HepG2 (cell line): Measurements from ENCODE around the gene PPP1R14D. TPM values are rescaled to one million over a fixed set of nuclear protein-coding genes. Genes with fewer than 3 reads are reported as not detected.

Experiments
- ATAC-seq: fragments of 200-7000 bp; cut with Tn5 transposase; 3 replicates; pipeline ENCODE4 v1.9.1; 2020; ENCODE audit warnings: mild to moderate bottlenecking, moderate library complexity
- BruUV-seq: library from RNA; stranded (reverse); fragments of 400-500 nt; replicated peaks from 2 replicates; lab custom pipeline; 2021; lab: Mats Ljungman, UMichigan
- CTCF ChIA-PET: fragments of 300-600 bp; formaldehyde crosslinking; extraction: SDS; loops from one replicate; lab custom pipeline; 2021; ENCODE audit warnings: low total read pairs, inconsistent platforms, low intra/inter-chr PET ratio; lab: Yijun Ruan, JAX
- POLR2A ChIA-PET: fragments of 350-600 bp; sonication (Branson Sonifier 250); formaldehyde crosslinking; loops from one replicate; lab custom pipeline; 2020; ENCODE audit warnings: antibody characterized with exemption, inconsistent platforms; lab: Yijun Ruan, JAX
- DNase-seq: peaks from one replicate; pipeline ENCODE4 v3.0.0-alpha.2; 2015; ENCODE audit warnings: low spot score
- FAIRE-seq: peaks from 3 replicates; lab custom pipeline; 2011; peaks lifted over from hg19 to GRCh38; lab: Jason Lieb, UNC
- H2AFZ ChIP-seq: one replicate; pipeline ENCODE4 v1.6.1; 2011; ENCODE audit warnings: low read length, inconsistent platforms
- H3K27ac ChIP-seq: fragments of 300-600 bp; 3 replicates; pipeline ENCODE4 v1.8.0; 2011; ENCODE audit warnings: mixed run types, mild to moderate bottlenecking, mixed read lengths, low read length, inconsistent platforms; ENCODE audit not compliant: insufficient read depth; ENCODE audit errors: extremely low read length
- H3K27me3 ChIP-seq, 2 experiments: fragments of 200-600 bp in 1 of 2; 2 replicates in 1 of 2; 3 replicates in 1 of 2; pipeline versions ENCODE4 v1.6.0 to v1.8.0; 2011; ENCODE audit warnings: low read length in 2 of 2, mild to moderate bottlenecking in 2 of 2, moderate library complexity in 2 of 2, inconsistent platforms in 1 of 2; ENCODE audit not compliant: insufficient read depth in 2 of 2, control insufficient read depth in 1 of 2
- H3K36me3 ChIP-seq, 2 experiments: fragments of 200-600 bp in 1 of 2; replicated peaks in 1 of 2; 2 replicates in 1 of 2; 3 replicates in 1 of 2; pipeline versions ENCODE4 v1.5.1 to v1.8.0; 2011; ENCODE audit warnings: low read length in 2 of 2, inconsistent platforms in 1 of 2; ENCODE audit not compliant: insufficient read depth in 2 of 2, control insufficient read depth in 1 of 2
- H3K4me1 ChIP-seq: 2 replicates; pipeline ENCODE4 v1.5.1; 2012; ENCODE audit warnings: low read length, inconsistent platforms; ENCODE audit not compliant: insufficient read depth
- H3K4me2 ChIP-seq: 2 replicates; pipeline ENCODE4 v1.6.0; 2011; ENCODE audit warnings: low read depth, low read length, inconsistent platforms
- H3K4me3 ChIP-seq, 3 experiments: fragments of 200-600 bp in 1 of 3; sonication (generic), shearing (Covaris generic) in 1 of 3; replicated peaks in 1 of 3; 2 replicates each; pipeline ENCODE4 v1.5.1; 2011 to 2016; ENCODE audit warnings: low read length in 3 of 3, inconsistent platforms in 2 of 3, low read depth in 2 of 3, mild to moderate bottlenecking in 2 of 3, control low read depth in 1 of 3, mixed read lengths in 1 of 3; ENCODE audit not compliant: insufficient read depth in 1 of 3
- H3K79me2 ChIP-seq: one replicate; pipeline ENCODE4 v1.6.1; 2011; ENCODE audit warnings: low read length, inconsistent platforms; ENCODE audit not compliant: insufficient read depth
- H3K9ac ChIP-seq: 2 replicates; pipeline ENCODE4 v1.6.0; 2011; ENCODE audit warnings: mild to moderate bottlenecking, low read depth, low read length, inconsistent platforms; ENCODE audit not compliant: insufficient read depth
- H3K9me3 ChIP-seq: 2 replicates; pipeline ENCODE4 v1.5.1; 2012; ENCODE audit warnings: mild to moderate bottlenecking, low read length
- H4K20me1 ChIP-seq: 2 replicates; pipeline ENCODE4 v1.6.0; 2011; ENCODE audit warnings: inconsistent platforms, mild to moderate bottlenecking, low read length, moderate library complexity; ENCODE audit not compliant: insufficient read depth
- ATF7 ChIP-seq, 2 experiments: fragments of 450-650 bp in 1 of 2; sonication (generic) in 1 of 2; formaldehyde crosslinking in 1 of 2; IDR thresholded peaks; 2 replicates each; pipeline versions ENCODE4 v1.4.0 to v1.6.1; 2016 to 2020; ENCODE audit warnings: antibody characterized with exemption in 1 of 2, mild to moderate bottlenecking in 1 of 2, missing genetic modification reagents in 1 of 2
- CREM ChIP-seq, 2 experiments: sonication (generic) in 1 of 2; formaldehyde crosslinking in 1 of 2; IDR thresholded peaks; 2 replicates each; pipeline versions ENCODE4 v1.4.0 to v1.6.1; 2016 to 2020; ENCODE audit warnings: antibody characterized with exemption in 1 of 2, mild to moderate bottlenecking in 1 of 2, missing genetic modification reagents in 1 of 2
- GABPB1 ChIP-seq: IDR thresholded peaks from 2 replicates; pipeline ENCODE4 v1.6.1; 2016; ENCODE audit warnings: mild to moderate bottlenecking, missing genetic modification reagents, moderate library complexity, missing compliant biosample characterization
- KDM6A ChIP-seq: IDR thresholded peaks from 2 replicates; pipeline ENCODE4 v1.6.1; 2016; ENCODE audit warnings: low read depth
- PAWR ChIP-seq: sonication (generic); formaldehyde crosslinking; IDR thresholded peaks from 2 replicates; pipeline ENCODE4 v1.4.0; 2020; ENCODE audit warnings: missing genetic modification reagents, mild to moderate bottlenecking, borderline replicate concordance
- PITX1 ChIP-seq: sonication (generic); formaldehyde crosslinking; IDR thresholded peaks from 2 replicates; pipeline ENCODE4 v1.5.1; 2020; ENCODE audit warnings: mild to moderate bottlenecking, missing genetic modification reagents
- ZFP82 ChIP-seq: sonication (generic); formaldehyde crosslinking; IDR thresholded peaks from 2 replicates; pipeline ENCODE4 v1.5.1; 2020; ENCODE audit warnings: mild to moderate bottlenecking, missing genetic modification reagents, borderline replicate concordance
- ZNF121 ChIP-seq: sonication (generic); formaldehyde crosslinking; IDR thresholded peaks from 2 replicates; pipeline ENCODE4 v1.5.0; 2020; ENCODE audit warnings: mild to moderate bottlenecking, missing genetic modification reagents
- ZNF230 ChIP-seq: sonication (generic); formaldehyde crosslinking; IDR thresholded peaks from 2 replicates; pipeline ENCODE4 v1.4.0; 2020; ENCODE audit warnings: mild to moderate bottlenecking, missing genetic modification reagents
- ZNF335 ChIP-seq: sonication (generic); formaldehyde crosslinking; IDR thresholded peaks from 2 replicates; pipeline ENCODE4 v1.4.0; 2020; ENCODE audit warnings: missing genetic modification reagents
- ZNF430 ChIP-seq: sonication (generic); formaldehyde crosslinking; IDR thresholded peaks from 2 replicates; pipeline ENCODE4 v1.9.0; 2021; ENCODE audit warnings: mild to moderate bottlenecking, missing genetic modification reagents
- WGBS: methylation state at CpG from one replicate; pipeline ENCODE4 v1.1.6; 2017; ENCODE audit warnings: low lambda C conversion rate; 5-methylcytosine and 5-hydroxymethylcytosine counted together
- in situ Hi-C: cut with HindIII; loops from 2 replicates; pipeline ENCODE4 v1.10.0; 2017; ENCODE audit warnings: low pct_unique_long_range_greater_than_20kb; ENCODE audit not compliant: extremely low pct_ligation_motif_present
- intact Hi-C: fragments of 100-400 bp; cut with micrococcal nuclease; formaldehyde crosslinking; loops from one replicate; pipeline ENCODE4 v1.10.0; 2022; ENCODE audit not compliant: unreplicated experiment
- polyA plus RNA-seq, 8 experiments: library from polyadenylated mRNA; depleted of rRNA in 3 of 8; stranded (reverse) in 7 of 8; unstranded in 1 of 8; fragments of >200 nt; fragmentation: Illumina TruSeq in 4 of 8; extraction: Trizol in 4 of 8; gene quantifications; 2 replicates each; pipeline versions ENCODE4 v1.2.1 to v1.2.3, GENCODE V29; 2011 to 2016; ENCODE audit warnings: low read depth in 4 of 8, missing spikeins in 1 of 8, mixed read lengths in 1 of 8; ENCODE audit not compliant: insufficient read depth in 1 of 8
- total RNA-seq, 5 experiments: library from RNA; depleted of rRNA; stranded (reverse); fragments of >200 nt; fragmentation: Illumina TruSeq; extraction: Trizol; gene quantifications; 2 replicates each; pipeline ENCODE4 v1.2.3, GENCODE V29; 2016; ENCODE audit warnings: low read depth in 1 of 5
- TF ChIP-seq, protein P1 (sequence below): sonication (generic); formaldehyde crosslinking; IDR thresholded peaks from 2 replicates; pipeline ENCODE4 v1.4.0; 2020; ENCODE audit warnings: missing genetic modification reagents
- TF ChIP-seq, protein P2 (sequence below): sonication (generic); formaldehyde crosslinking; IDR thresholded peaks from 2 replicates; pipeline ENCODE4 v1.8.0; 2022; ENCODE audit warnings: mild to moderate bottlenecking, missing genetic modification reagents, moderate library complexity

The PPP1R14D gene
- total and polyA plus RNA-seq, 2 of the 13 experiments (the other 11 are each of a cell fraction or from before 2014, with no cell fraction given): 0.53 to 0.55 TPM

DNA sequence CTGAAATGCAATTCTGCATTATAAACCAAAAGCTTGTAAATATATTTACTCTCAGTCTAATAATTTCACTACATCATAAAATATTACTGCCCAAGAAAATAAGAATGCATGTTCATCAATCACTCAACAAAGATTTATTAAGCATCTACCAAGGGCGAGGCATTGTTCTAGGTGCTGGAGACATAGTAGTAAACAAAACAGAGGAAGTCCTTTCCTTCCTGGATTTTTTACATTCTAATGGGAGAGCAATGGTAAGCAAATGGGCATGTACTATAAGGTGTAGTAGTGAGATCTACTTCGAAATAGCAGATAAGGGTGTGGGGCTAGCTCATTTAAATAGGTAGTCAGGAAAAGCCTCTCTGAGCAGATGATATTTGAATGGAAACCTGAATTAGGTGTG lies 32.5 kb downstream of the PPP1R14D start:
- H3K36me3 ChIP-seq: peaks cover 0 to 4% of the 10 kb centered on the region in 2 experiments; a peak in 1 of 5 replicates
- H3K4me3 ChIP-seq: no peak overlapping the region
- ChIA-PET CTCF (no interaction called here), POLR2A (interaction anchor here (1.1 to 1.3 kb wide), 2 partner anchors 11 to 32 kb away, joined by 3 read pairs; partner anchors contain the start of genes DNAJC17, GCHFR and ZFYVE19)
- in situ Hi-C loops (no loop called here), intact Hi-C loops (no loop called here)
- no peaks in the 10 kb centered on the region for H3K9me3 ChIP-seq
- no TSS peak for BruUV-seq
- FAIRE-seq (no peak), ATAC-seq (no peak), DNase-seq (no peak)
- H3K27me3 ChIP-seq: no peaks in the 10 kb centered on the region
- H3K4me1 ChIP-seq: peaks cover 50% of the 10 kb centered on the region
- H3K27ac ChIP-seq: peak overlapping the region; percentile 29
- H3K4me2 ChIP-seq: no peak overlapping the region
- H3K79me2 ChIP-seq: peaks cover 16% of the 10 kb centered on the region
- H3K9ac ChIP-seq: no peak overlapping the region
- no peaks in the 10 kb centered on the region for H4K20me1 ChIP-seq
- no peak overlapping the region for H2AFZ ChIP-seq
- 86% methylated on average over 2 of the region's 2 CpGs for WGBS
- TF ChIP-seq ZNF121 (CRISPR knock-in tag): no peak
- TF ChIP-seq PAWR (CRISPR knock-in tag): no peak
- no peak for TF ChIP-seq ZNF335 (CRISPR knock-in tag)
- no peak for TF ChIP-seq GABPB1 (CRISPR knock-in tag)
- TF ChIP-seq ZNF430 (CRISPR knock-in tag): no peak
- no peak for TF ChIP-seq PITX1 (CRISPR knock-in tag)
- no peak for TF ChIP-seq CREM (IDR thresholded peaks at IDR 0.05)
- TF ChIP-seq CREM (CRISPR knock-in tag; IDR thresholded peaks at IDR 0.05): no peak
- no peak for TF ChIP-seq ATF7 (IDR thresholded peaks at IDR 0.05)
- TF ChIP-seq ATF7 (CRISPR knock-in tag; IDR thresholded peaks at IDR 0.05): no peak
- no peak for TF ChIP-seq KDM6A (CRISPR knock-in tag)
- no peak for TF ChIP-seq ZFP82 (CRISPR knock-in tag)
- TF ChIP-seq ZNF230: no peak
- TF ChIP-seq, protein P1, sequence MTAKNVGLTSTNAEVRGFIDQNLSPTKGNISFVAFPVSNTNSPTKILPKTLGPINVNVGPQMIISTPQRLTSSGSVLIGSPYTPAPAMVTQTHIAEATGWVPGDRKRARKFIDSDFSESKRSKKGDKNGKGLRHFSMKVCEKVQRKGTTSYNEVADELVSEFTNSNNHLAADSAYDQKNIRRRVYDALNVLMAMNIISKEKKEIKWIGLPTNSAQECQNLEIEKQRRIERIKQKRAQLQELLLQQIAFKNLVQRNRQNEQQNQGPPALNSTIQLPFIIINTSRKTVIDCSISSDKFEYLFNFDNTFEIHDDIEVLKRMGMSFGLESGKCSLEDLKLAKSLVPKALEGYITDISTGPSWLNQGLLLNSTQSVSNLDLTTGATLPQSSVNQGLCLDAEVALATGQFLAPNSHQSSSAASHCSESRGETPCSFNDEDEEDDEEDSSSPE (CRISPR knock-in tag): no peak
- TF ChIP-seq, protein P2, sequence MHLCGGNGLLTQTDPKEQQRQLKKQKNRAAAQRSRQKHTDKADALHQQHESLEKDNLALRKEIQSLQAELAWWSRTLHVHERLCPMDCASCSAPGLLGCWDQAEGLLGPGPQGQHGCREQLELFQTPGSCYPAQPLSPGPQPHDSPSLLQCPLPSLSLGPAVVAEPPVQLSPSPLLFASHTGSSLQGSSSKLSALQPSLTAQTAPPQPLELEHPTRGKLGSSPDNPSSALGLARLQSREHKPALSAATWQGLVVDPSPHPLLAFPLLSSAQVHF: no peak
